ENCODE data around the gene TTC21A.

DNA sequence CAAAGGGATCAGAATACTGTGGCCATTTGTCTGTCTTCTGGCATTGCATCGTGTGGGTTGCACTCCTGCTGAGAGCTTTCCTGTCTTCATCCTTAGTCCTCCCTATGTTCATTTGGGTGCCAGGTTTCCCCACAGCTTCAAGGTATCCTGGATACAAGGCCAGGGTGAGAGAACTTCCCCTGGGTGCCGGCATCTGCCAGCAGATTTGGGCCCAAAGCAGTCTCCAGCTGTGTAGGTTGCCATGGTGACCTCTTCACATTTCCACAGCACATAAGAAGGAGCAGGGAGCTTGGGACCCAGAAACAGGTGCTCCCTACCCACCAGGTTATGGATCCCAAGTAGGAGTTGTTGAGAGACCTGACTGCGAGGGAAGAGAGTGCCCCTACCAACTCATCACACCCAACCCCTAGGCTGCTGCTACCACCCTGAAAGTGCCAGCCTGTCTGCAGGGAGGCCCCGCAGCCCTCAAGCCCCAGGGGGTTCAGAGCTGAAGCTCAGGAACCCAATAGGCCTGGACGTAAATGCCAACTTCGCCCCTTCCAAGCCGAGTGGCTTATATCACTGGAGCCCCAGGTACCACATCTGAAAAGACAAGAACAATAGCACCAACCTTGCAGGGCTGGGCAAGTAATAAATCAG is 19.9 kb downstream of the TTC21A start:
- TF ChIP-seq, protein P1, sequence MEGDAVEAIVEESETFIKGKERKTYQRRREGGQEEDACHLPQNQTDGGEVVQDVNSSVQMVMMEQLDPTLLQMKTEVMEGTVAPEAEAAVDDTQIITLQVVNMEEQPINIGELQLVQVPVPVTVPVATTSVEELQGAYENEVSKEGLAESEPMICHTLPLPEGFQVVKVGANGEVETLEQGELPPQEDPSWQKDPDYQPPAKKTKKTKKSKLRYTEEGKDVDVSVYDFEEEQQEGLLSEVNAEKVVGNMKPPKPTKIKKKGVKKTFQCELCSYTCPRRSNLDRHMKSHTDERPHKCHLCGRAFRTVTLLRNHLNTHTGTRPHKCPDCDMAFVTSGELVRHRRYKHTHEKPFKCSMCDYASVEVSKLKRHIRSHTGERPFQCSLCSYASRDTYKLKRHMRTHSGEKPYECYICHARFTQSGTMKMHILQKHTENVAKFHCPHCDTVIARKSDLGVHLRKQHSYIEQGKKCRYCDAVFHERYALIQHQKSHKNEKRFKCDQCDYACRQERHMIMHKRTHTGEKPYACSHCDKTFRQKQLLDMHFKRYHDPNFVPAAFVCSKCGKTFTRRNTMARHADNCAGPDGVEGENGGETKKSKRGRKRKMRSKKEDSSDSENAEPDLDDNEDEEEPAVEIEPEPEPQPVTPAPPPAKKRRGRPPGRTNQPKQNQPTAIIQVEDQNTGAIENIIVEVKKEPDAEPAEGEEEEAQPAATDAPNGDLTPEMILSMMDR (IDR thresholded peaks at IDR 0.05; ENCODE audit: insufficient read depth, low read depth, low read length): no peak
- TF ChIP-seq EZH2 (IDR thresholded peaks at IDR 0.05; ENCODE audit: insufficient read depth, low read length): no peak

All from astrocyte (in vitro differentiated cells and primary cell).